K562 treated with DMSO at 1 percent for 12 hours (cell line): ENCODE data around the gene TEC. TPM values are rescaled to one million over a fixed set of nuclear protein-coding genes. Genes with fewer than 3 reads are reported as not detected.

Source experiments
- total RNA-seq: library from RNA; unstranded; fragments of 300-600 nt; gene quantifications from 2 replicates; pipeline ENCODE4 v1.2.3, GENCODE V29; 2022; ENCODE audit not compliant: insufficient read depth

TEC gene
- total RNA-seq: 1.7 and 6.6 TPM in 2 replicates

GRCh38 chr4:48268956-48269860 lies at the start of gene TEC:
TEC (minus strand) TSS chr4:48269838; CDS start chr4:48228614, 41,224 bp downstream.

GRCh38 chr4:48134081-48134480 lies 135.6 kb downstream of the TEC start, which contains the start of gene TXK:
TXK (minus strand) TSS chr4:48134250; CDS start chr4:48134170, 80 bp downstream.

Other genes starting within 250 kb of the TEC start
- gene TXK, start 135.6 kb downstream of the TEC start, total RNA-seq: 3.8 TPM in 1 of 2 replicates, not detected in the other
- 4.4 and 18.3 TPM in 2 replicates for gene SLAIN2, start 71.7 kb upstream of the TEC start, total RNA-seq
- 9.3 and 11.8 TPM in 2 replicates for gene SLC10A4, start 213.5 kb upstream of the TEC start, total RNA-seq
- gene ZAR1, start 220.4 kb upstream of the TEC start, total RNA-seq: 0.63 TPM in 1 of 2 replicates, not detected in the other